Gastroesophageal sphincter (tissue), 3 donors: Measurements from ENCODE around the gene RIC1.

Source experiments
- EP300 ChIP-seq: sonication (generic); formaldehyde crosslinking; IDR thresholded peaks from one replicate; pipeline ENCODE4 v1.6.1; 2017; ENCODE audit warnings: antibody characterized with exemption, mild to moderate bottlenecking
- POLR2AphosphoS5 ChIP-seq: sonication (generic); formaldehyde crosslinking; IDR thresholded peaks from one replicate; pipeline ENCODE4 v1.6.1; 2017; ENCODE audit warnings: antibody characterized with exemption
- TF ChIP-seq, protein P1 (sequence below), 4 experiments: fragments of 200-600 bp in 2 of 4; fragments of 450-650 bp in 2 of 4; sonication (generic) in 1 of 4; IDR thresholded peaks; one replicate each; pipeline ENCODE4 v1.5.1; 2017 to 2019; ENCODE audit warnings: antibody characterized with exemption in 4 of 4, mild to moderate bottlenecking in 2 of 4, moderate library complexity in 2 of 4

DNA sequence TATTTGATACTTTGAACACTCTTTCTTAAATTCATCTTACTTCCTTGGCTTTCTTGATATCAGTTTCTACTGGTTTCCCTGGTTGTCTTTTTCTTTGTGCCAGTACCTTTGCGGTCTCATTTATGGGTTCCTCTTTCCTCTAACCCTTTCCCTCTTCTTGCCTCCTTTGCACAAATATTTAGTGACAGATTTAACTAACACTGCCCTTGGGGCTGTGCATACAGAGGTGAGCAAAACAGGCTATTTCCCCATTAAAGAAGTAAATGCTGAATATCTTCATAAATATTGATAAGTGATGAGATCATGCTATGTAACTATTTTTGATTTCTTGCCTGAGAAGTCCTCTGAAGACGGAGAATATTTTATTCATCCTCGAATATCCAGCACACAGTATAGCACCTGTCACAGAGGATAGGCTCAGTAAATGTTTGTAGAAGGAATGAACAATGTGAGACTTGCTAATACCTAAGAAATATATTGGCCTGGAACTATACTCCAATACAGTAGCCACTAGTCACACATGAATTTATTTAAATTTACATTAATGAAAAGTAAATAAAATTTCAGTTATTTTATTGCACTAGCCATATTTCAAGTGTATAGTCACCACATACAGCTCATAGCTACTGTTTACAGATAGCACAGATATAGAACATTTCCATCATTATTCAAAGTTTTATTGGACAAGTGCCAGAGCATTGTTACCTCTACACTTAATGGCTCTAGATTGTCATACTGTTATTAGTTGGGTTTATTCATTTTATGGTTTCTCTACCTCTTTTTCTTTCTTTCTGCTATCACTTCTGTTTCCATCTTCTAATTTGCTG, 90.4 kb downstream of the RIC1 start:
- TF ChIP-seq POLR2AphosphoS5 (no peak), EP300 (no peak)
- TF ChIP-seq, protein P1, sequence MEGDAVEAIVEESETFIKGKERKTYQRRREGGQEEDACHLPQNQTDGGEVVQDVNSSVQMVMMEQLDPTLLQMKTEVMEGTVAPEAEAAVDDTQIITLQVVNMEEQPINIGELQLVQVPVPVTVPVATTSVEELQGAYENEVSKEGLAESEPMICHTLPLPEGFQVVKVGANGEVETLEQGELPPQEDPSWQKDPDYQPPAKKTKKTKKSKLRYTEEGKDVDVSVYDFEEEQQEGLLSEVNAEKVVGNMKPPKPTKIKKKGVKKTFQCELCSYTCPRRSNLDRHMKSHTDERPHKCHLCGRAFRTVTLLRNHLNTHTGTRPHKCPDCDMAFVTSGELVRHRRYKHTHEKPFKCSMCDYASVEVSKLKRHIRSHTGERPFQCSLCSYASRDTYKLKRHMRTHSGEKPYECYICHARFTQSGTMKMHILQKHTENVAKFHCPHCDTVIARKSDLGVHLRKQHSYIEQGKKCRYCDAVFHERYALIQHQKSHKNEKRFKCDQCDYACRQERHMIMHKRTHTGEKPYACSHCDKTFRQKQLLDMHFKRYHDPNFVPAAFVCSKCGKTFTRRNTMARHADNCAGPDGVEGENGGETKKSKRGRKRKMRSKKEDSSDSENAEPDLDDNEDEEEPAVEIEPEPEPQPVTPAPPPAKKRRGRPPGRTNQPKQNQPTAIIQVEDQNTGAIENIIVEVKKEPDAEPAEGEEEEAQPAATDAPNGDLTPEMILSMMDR (IDR thresholded peaks at IDR 0.05), result no peak
